Glomerular endothelial cell (primary cell): Measurements from ENCODE around the gene FCMR. TPM values are rescaled to one million over a fixed set of nuclear protein-coding genes. Genes with fewer than 3 reads are reported as not detected.

ENCODE experiments used
- total RNA-seq: library from RNA; depleted of rRNA; stranded (reverse); fragments of >200 nt; gene quantifications from 2 replicates; pipeline ENCODE4 v1.2.3, GENCODE V29; 2015

Gene FCMR
- total RNA-seq, 1 donor from 2014 or later, result 1.1 TPM

Other genes starting within 250 kb of the FCMR start
- 60.4 and 64.2 TPM in 2 replicates for gene MAPKAPK2, start 237.0 kb downstream of the FCMR start, total RNA-seq
- not detected in 2 replicates for gene IL19, start 151.2 kb downstream of the FCMR start, total RNA-seq
- gene IL10, start 149.4 kb downstream of the FCMR start, total RNA-seq, result not detected in 2 replicates
- not detected in 2 replicates for gene IL20, start 56.3 kb downstream of the FCMR start, total RNA-seq
- gene IL24, start 24.5 kb downstream of the FCMR start, total RNA-seq, result not detected in 2 replicates
- not detected in 2 replicates for gene PIGR, start 24.5 kb upstream of the FCMR start, total RNA-seq
- gene FCAMR, start 48.5 kb upstream of the FCMR start, total RNA-seq, result not detected in 2 replicates
- 0.53 TPM in 1 of 2 replicates, not detected in the other for gene C1orf116, start 110.8 kb upstream of the FCMR start, total RNA-seq
- gene YOD1, start 129.3 kb upstream of the FCMR start, total RNA-seq, result 4.9 and 5.1 TPM in 2 replicates
- gene PFKFB2, start 131.3 kb upstream of the FCMR start, total RNA-seq, result 1.2 and 2.8 TPM in 2 replicates
- gene C4BPB, start 166.9 kb upstream of the FCMR start, total RNA-seq, result not detected in 2 replicates
- gene C4BPA, start 182.3 kb upstream of the FCMR start, total RNA-seq, result not detected in 2 replicates